ENCODE measurements around the gene NMNAT2.

GRCh38 chr1:183235503-183235902 is 182.7 kb downstream of the NMNAT2 start:
- no peak for TF ChIP-seq POLR2AphosphoS5 (IDR thresholded peaks at IDR 0.05)
- TF ChIP-seq CTCF (IDR thresholded peaks at IDR 0.05) = no peak
- TF ChIP-seq POLR2A (IDR thresholded peaks at IDR 0.05) = no peak
- no peak for TF ChIP-seq EP300 (IDR thresholded peaks at IDR 0.05)
